Stimulated activated naive B cell treated with anti-CD40 and anti-IgM and Interleukin-4, amounts not matched to agents 10 μg/mL and 1 μg/mL and 100 μg/mL, for 72 hours (primary cell): Measurements from ENCODE around the gene RBPJ.
A peak's percentile ranks its signal among the peaks of the same experiment; 100 is the strongest.

ENCODE experiments used
- ATAC-seq, 2 donors: fragments of 150-1000 bp; cut with Tn5 transposase; replicated peaks; 2 replicates each; pipeline ENCODE4 v1.10.0; 2021; ENCODE audit warnings: moderate library complexity in 1 of 2
- DNase-seq: peaks from one replicate; pipeline ENCODE4 v3.0.0; 2021
- H3K27ac Mint-ChIP-seq: one replicate; pipeline ENCODE4 v1.8.0; 2022; ENCODE audit warnings: mild to moderate bottlenecking, mixed read lengths
- H3K27me3 Mint-ChIP-seq, 2 donors: one replicate each; pipeline ENCODE4 v1.8.0; 2022; ENCODE audit warnings: mixed read lengths in 2 of 2
- H3K36me3 Mint-ChIP-seq, 2 donors: one replicate each; pipeline ENCODE4 v1.8.0; 2022; ENCODE audit warnings: mixed read lengths in 2 of 2, mild to moderate bottlenecking in 1 of 2
- H3K4me1 Mint-ChIP-seq, 2 donors: one replicate each; pipeline ENCODE4 v1.8.0; 2022; ENCODE audit warnings: mixed read lengths in 2 of 2, mild to moderate bottlenecking in 1 of 2
- H3K4me3 Mint-ChIP-seq, 2 donors: one replicate each; pipeline ENCODE4 v1.8.0; 2022; ENCODE audit warnings: mild to moderate bottlenecking in 2 of 2, mixed read lengths in 2 of 2, moderate library complexity in 1 of 2
- H3K9me3 Mint-ChIP-seq, 2 donors: one replicate each; pipeline ENCODE4 v1.8.0; 2022; ENCODE audit warnings: mixed read lengths in 2 of 2, mild to moderate bottlenecking in 1 of 2

The RBPJ gene

GRCh38 chr4:26447378-26447777 lies 126.6 kb downstream of the RBPJ start:
- ATAC-seq, result no peak

GRCh38 chr4:26450418-26450817 lies 129.6 kb downstream of the RBPJ start:
- ATAC-seq, result no peak
- H3K27me3 Mint-ChIP-seq, result peaks cover 0 to 18% of the 10 kb centered on the region in 2 donors
- no peaks in the 10 kb centered on the region for H3K36me3 Mint-ChIP-seq
- H3K27ac Mint-ChIP-seq, result no peak overlapping the region
- H3K4me1 Mint-ChIP-seq, result no peaks in the 10 kb centered on the region
- H3K4me3 Mint-ChIP-seq, result no peak overlapping the region
- H3K9me3 Mint-ChIP-seq, result peaks cover 0 to 7% of the 10 kb centered on the region in 2 donors
- DNase-seq, result no peak

More at GRCh38 chr4:26447378-26447777, 126.6 kb downstream of the RBPJ start:
- Mint-ChIP-seq H3K27ac (no peak overlapping the region), H3K4me3 (no peak overlapping the region), H3K36me3 (peaks cover 4 to 12% of the 10 kb centered on the region in 2 donors), H3K27me3 (peaks cover 0 to 18% of the 10 kb centered on the region in 2 donors), H3K4me1 (no peaks in the 10 kb centered on the region), H3K9me3 (peaks cover 0 to 2% of the 10 kb centered on the region in 2 donors)
- DNase-seq, result no peak

GRCh38 chr4:26451597-26451996 lies 130.8 kb downstream of the RBPJ start:
- Mint-ChIP-seq H3K27me3 (peaks cover 0 to 18% of the 10 kb centered on the region in 2 donors), H3K4me3 (no peak overlapping the region), H3K4me1 (no peaks in the 10 kb centered on the region), H3K9me3 (peaks cover 0 to 7% of the 10 kb centered on the region in 2 donors), H3K27ac (no peak overlapping the region), H3K36me3 (no peaks in the 10 kb centered on the region)
- ATAC-seq, result no peak
- no peak for DNase-seq

GRCh38 chr4:26452565-26453531 lies 132.0 kb downstream of the RBPJ start:
- no peak for DNase-seq
- H3K27me3 Mint-ChIP-seq, result peaks cover 4 to 14% of the 10 kb centered on the region in 2 donors
- no peaks in the 10 kb centered on the region for H3K4me1 Mint-ChIP-seq
- H3K9me3 Mint-ChIP-seq, result peaks cover 0 to 7% of the 10 kb centered on the region in 2 donors
- no peak overlapping the region for H3K27ac Mint-ChIP-seq
- no peak for ATAC-seq
- no peaks in the 10 kb centered on the region for H3K36me3 Mint-ChIP-seq
- H3K4me3 Mint-ChIP-seq, result no peak overlapping the region

GRCh38 chr4:26454961-26455360 lies 134.1 kb downstream of the RBPJ start:
- Mint-ChIP-seq H3K9me3 (peaks cover 0 to 7% of the 10 kb centered on the region in 2 donors), H3K4me1 (peaks cover 0 to 1% of the 10 kb centered on the region in 2 donors), H3K27ac (no peak overlapping the region), H3K36me3 (no peaks in the 10 kb centered on the region), H3K27me3 (peaks cover 4 to 6% of the 10 kb centered on the region in 2 donors), H3K4me3 (no peak overlapping the region)
- DNase-seq (no peak), ATAC-seq (no peak)

- H3K9me3 Mint-ChIP-seq, result peaks cover 0 to 7% of the 10 kb centered on the region in 2 donors
- ATAC-seq, result no peak
- no peaks in the 10 kb centered on the region for H3K36me3 Mint-ChIP-seq
- H3K4me3 Mint-ChIP-seq, result no peak overlapping the region
- peaks cover 4 to 6% of the 10 kb centered on the region in 2 donors for H3K27me3 Mint-ChIP-seq
- no peak overlapping the region for H3K27ac Mint-ChIP-seq
- peaks cover 0 to 1% of the 10 kb centered on the region in 2 donors for H3K4me1 Mint-ChIP-seq
- no peak for DNase-seq
Measured at GRCh38 chr4:26455571-26455970, 134.8 kb downstream of the RBPJ start.

GRCh38 chr4:26457412-26457811 lies 136.6 kb downstream of the RBPJ start:
- Mint-ChIP-seq H3K36me3 (no peaks in the 10 kb centered on the region), H3K27ac (no peak overlapping the region), H3K27me3 (peaks cover 0 to 4% of the 10 kb centered on the region in 2 donors), H3K4me3 (no peak overlapping the region), H3K4me1 (peaks cover 5 to 7% of the 10 kb centered on the region in 2 donors), H3K9me3 (peaks cover 0 to 7% of the 10 kb centered on the region in 2 donors)
- ATAC-seq, result no peak
- no peak for DNase-seq

- ATAC-seq (peak in 1 of 2 donors; percentile 17), DNase-seq (no peak)
- peaks cover 0 to under 1% of the 10 kb centered on the region in 2 donors for H3K36me3 Mint-ChIP-seq
- peaks cover 5 to 7% of the 10 kb centered on the region in 2 donors for H3K4me1 Mint-ChIP-seq
- H3K9me3 Mint-ChIP-seq, result peaks cover 0 to 7% of the 10 kb centered on the region in 2 donors
- peaks cover 0 to 4% of the 10 kb centered on the region in 2 donors for H3K27me3 Mint-ChIP-seq
- H3K4me3 Mint-ChIP-seq, result no peak overlapping the region
- H3K27ac Mint-ChIP-seq, result no peak overlapping the region
Measured at GRCh38 chr4:26458157-26458561, 137.3 kb downstream of the RBPJ start.

GRCh38 chr4:26459054-26459755 lies 138.4 kb downstream of the RBPJ start:
- Mint-ChIP-seq H3K9me3 (peaks cover 0 to 2% of the 10 kb centered on the region in 2 donors), H3K27ac (peak overlapping the region; percentile 25), H3K36me3 (peaks cover 0 to 3% of the 10 kb centered on the region in 2 donors), H3K4me3 (peak overlapping the region; percentile 32 to 45), H3K27me3 (peaks cover 0 to 4% of the 10 kb centered on the region in 2 donors), H3K4me1 (peaks cover 5 to 8% of the 10 kb centered on the region in 2 donors)
- ATAC-seq (peak; percentile 67 to 70), DNase-seq (no peak)

GRCh38 chr4:26459756-26460530 lies 139.1 kb downstream of the RBPJ start:
- H3K4me3 Mint-ChIP-seq, result no peak overlapping the region
- H3K27me3 Mint-ChIP-seq, result peaks cover 4 to 9% of the 10 kb centered on the region in 2 donors
- peaks cover 5 to 8% of the 10 kb centered on the region in 2 donors for H3K4me1 Mint-ChIP-seq
- no peak overlapping the region for H3K27ac Mint-ChIP-seq
- no peaks in the 10 kb centered on the region for H3K9me3 Mint-ChIP-seq
- H3K36me3 Mint-ChIP-seq, result peaks cover 0 to 3% of the 10 kb centered on the region in 2 donors
- ATAC-seq, result no peak
- DNase-seq, result no peak

GRCh38 chr4:26462874-26463273 lies 142.1 kb downstream of the RBPJ start:
- H3K27me3 Mint-ChIP-seq, result peaks cover 12 to 13% of the 10 kb centered on the region in 2 donors
- DNase-seq (no peak), ATAC-seq (no peak)
- H3K4me1 Mint-ChIP-seq, result peaks cover 5 to 8% of the 10 kb centered on the region in 2 donors
- no peak overlapping the region for H3K27ac Mint-ChIP-seq
- no peak overlapping the region for H3K4me3 Mint-ChIP-seq
- H3K36me3 Mint-ChIP-seq, result peaks cover 0 to 3% of the 10 kb centered on the region in 2 donors
- H3K9me3 Mint-ChIP-seq, result no peaks in the 10 kb centered on the region

- Mint-ChIP-seq H3K4me3 (no peak overlapping the region), H3K9me3 (no peaks in the 10 kb centered on the region), H3K36me3 (peaks cover 0 to 3% of the 10 kb centered on the region in 2 donors), H3K27ac (no peak overlapping the region), H3K27me3 (peaks cover 12 to 13% of the 10 kb centered on the region in 2 donors), H3K4me1 (peaks cover 5 to 7% of the 10 kb centered on the region in 2 donors)
- ATAC-seq (no peak), DNase-seq (no peak)
Measured at GRCh38 chr4:26463386-26463785, 142.6 kb downstream of the RBPJ start.

- Mint-ChIP-seq H3K27me3 (peaks cover 12 to 13% of the 10 kb centered on the region in 2 donors), H3K27ac (no peak overlapping the region), H3K4me3 (no peak overlapping the region), H3K9me3 (peaks cover 0 to 3% of the 10 kb centered on the region in 2 donors), H3K4me1 (peaks cover 5 to 7% of the 10 kb centered on the region in 2 donors), H3K36me3 (peaks cover 0 to 3% of the 10 kb centered on the region in 2 donors)
- no peak for DNase-seq
- ATAC-seq, result no peak
Measured at GRCh38 chr4:26464420-26465095, 143.7 kb downstream of the RBPJ start.
